ENCODE data around the gene TVP23A. TPM values are rescaled to one million over a fixed set of nuclear protein-coding genes. Genes with fewer than 3 reads are reported as not detected.

Gene TVP23A
- total and polyA plus RNA-seq, 2 donors (not counting 1 experiment from before 2014, with no cell fraction given) = 0.37 to 3.2 TPM

- H3K4me2 ChIP-seq (replicated peaks; ENCODE audit: low read depth, low read length, poor library complexity, severe bottlenecking) = no peak overlapping the region
- no peaks in the 10 kb centered on the region for H3K27me3 Mint-ChIP-seq
These were observed 63.7 kb downstream of the TVP23A start for GRCh38 chr16:10754941-10755340.

DNA sequence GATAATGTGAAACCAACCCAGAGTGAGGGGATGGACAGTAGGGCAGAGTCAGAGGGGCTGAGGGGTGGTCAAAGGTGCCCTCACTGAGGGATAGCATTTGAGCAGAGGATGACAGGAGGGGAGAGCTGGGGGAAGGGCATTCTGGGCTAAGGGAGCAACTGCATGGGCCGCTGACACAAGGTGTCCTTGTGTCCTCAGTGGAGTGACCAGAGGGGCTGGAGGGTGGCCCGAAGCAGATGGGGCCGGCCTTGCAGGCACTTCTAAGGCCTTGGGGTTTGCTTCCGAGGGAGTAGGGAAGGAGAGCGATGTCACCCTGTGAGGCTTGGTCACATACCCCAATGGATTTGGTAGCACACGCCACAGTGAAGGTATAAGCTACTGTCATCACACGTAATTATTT, 64.9 kb downstream of the TVP23A start:
- Mint-ChIP-seq H3K9me3 (ENCODE audit: insufficient read depth) (no peaks in the 10 kb centered on the region), H3K27ac (peak overlapping the region; percentile 73), H3K27me3 (no peaks in the 10 kb centered on the region), H3K4me3 (peak overlapping the region; percentile 54), H3K4me1 (peaks cover 52% of the 10 kb centered on the region)
- DNase-seq = no peak
- no peaks in the 10 kb centered on the region for H3K9me3 ChIP-seq (ENCODE audit: control extremely low read depth in 1 of 3, control insufficient read depth in 2 of 3, insufficient read depth in 1 of 3, low read length in 2 of 3)
- peaks cover 19 to 41% of the 10 kb centered on the region in 2 donors for H3K4me1 ChIP-seq (ENCODE audit: control insufficient read depth in 2 of 2, insufficient read depth in 2 of 2, low read length in 2 of 2)
- peak overlapping the region; percentile 25 for H3K9ac ChIP-seq (ENCODE audit: low read length)
- no peak for ATAC-seq (ENCODE audit: low read depth)
- TF ChIP-seq, protein P1, sequence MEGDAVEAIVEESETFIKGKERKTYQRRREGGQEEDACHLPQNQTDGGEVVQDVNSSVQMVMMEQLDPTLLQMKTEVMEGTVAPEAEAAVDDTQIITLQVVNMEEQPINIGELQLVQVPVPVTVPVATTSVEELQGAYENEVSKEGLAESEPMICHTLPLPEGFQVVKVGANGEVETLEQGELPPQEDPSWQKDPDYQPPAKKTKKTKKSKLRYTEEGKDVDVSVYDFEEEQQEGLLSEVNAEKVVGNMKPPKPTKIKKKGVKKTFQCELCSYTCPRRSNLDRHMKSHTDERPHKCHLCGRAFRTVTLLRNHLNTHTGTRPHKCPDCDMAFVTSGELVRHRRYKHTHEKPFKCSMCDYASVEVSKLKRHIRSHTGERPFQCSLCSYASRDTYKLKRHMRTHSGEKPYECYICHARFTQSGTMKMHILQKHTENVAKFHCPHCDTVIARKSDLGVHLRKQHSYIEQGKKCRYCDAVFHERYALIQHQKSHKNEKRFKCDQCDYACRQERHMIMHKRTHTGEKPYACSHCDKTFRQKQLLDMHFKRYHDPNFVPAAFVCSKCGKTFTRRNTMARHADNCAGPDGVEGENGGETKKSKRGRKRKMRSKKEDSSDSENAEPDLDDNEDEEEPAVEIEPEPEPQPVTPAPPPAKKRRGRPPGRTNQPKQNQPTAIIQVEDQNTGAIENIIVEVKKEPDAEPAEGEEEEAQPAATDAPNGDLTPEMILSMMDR (IDR thresholded peaks at IDR 0.05) = no peak
- TF ChIP-seq EZH2 (IDR thresholded peaks at IDR 0.05; ENCODE audit: borderline replicate concordance, insufficient read depth, low read depth, low read length, poor library complexity, severe bottlenecking) = no peak
- intact Hi-C loops (cut with micrococcal nuclease) = loop anchor here (1.0 to 5.0 kb wide), 3 partner anchors 9 to 165 kb away; no protein-coding TSS in a partner anchor
- peak overlapping the region in 1 of 5 experiments; percentile 20 for H3K4me3 ChIP-seq (ENCODE audit: control extremely low read depth in 1 of 5, extremely low read depth in 1 of 5, insufficient read depth in 1 of 5, low read depth in 2 of 5, low read length in 4 of 5)
- no peak overlapping the region for H2AFZ ChIP-seq (ENCODE audit: insufficient read depth, low read depth, low read length, poor library complexity, severe bottlenecking)
- H3K27me3 ChIP-seq (replicated peaks in 1 of 4; ENCODE audit: control extremely low read depth in 1 of 4, control insufficient read depth in 3 of 4, insufficient read depth in 4 of 4, low read length in 3 of 4) = no peaks in the 10 kb centered on the region
- H3K79me2 ChIP-seq (ENCODE audit: control insufficient read depth, insufficient read depth, low read length) = peaks cover 42% of the 10 kb centered on the region
- ChIA-PET POLR2A (interaction anchor here (1.4 to 1.6 kb wide), 2 partner anchors 10 to 124 kb away, joined by 7 to 20 read pairs; partner anchors contain the start of genes CIITA and NUBP1), CTCF (interaction anchor here (0.7 to 4.3 kb wide), 9 partner anchors 11 to 239 kb away, joined by 3 to 33 read pairs (median 6); partner anchors contain the start of gene CIITA)
- H3K36me3 ChIP-seq (replicated peaks in 1 of 2; ENCODE audit: control extremely low read depth in 1 of 2, control insufficient read depth in 1 of 2, extremely low read depth in 1 of 2, insufficient read depth in 2 of 2, low read length in 1 of 2) = peaks cover 0 to 49% of the 10 kb centered on the region in 2 experiments
- peak overlapping the region; percentile 69 for H3K4me2 ChIP-seq (replicated peaks; ENCODE audit: low read depth, low read length, poor library complexity, severe bottlenecking)
- peaks cover 13% of the 10 kb centered on the region for H4K20me1 ChIP-seq (ENCODE audit: control insufficient read depth, insufficient read depth, low read length, poor library complexity, severe bottlenecking)
- 90% methylated on average over 3 of the region's 7 CpGs for WGBS (ENCODE audit: insufficient coverage)
- peak overlapping the region; percentile 75 to 76 for H3K27ac ChIP-seq (ENCODE audit: low read length in 2 of 2)

More at GRCh38 chr16:10754941-10755340, 63.7 kb downstream of the TVP23A start:
- Histone ChIP-seq H3K4me1 (ENCODE audit: control insufficient read depth in 2 of 2, insufficient read depth in 2 of 2, low read length in 2 of 2) (peaks cover 19 to 41% of the 10 kb centered on the region in 2 donors), H3K9ac (ENCODE audit: low read length) (no peak overlapping the region), H3K27ac (ENCODE audit: low read length in 2 of 2) (no peak overlapping the region), H3K36me3 (replicated peaks in 1 of 2; ENCODE audit: control extremely low read depth in 1 of 2, control insufficient read depth in 1 of 2, extremely low read depth in 1 of 2, insufficient read depth in 2 of 2, low read length in 1 of 2) (peaks cover 0 to 54% of the 10 kb centered on the region in 2 experiments), H3K27me3 (replicated peaks in 1 of 4; ENCODE audit: control extremely low read depth in 1 of 4, control insufficient read depth in 3 of 4, insufficient read depth in 4 of 4, low read length in 3 of 4) (no peaks in the 10 kb centered on the region), H2AFZ (ENCODE audit: insufficient read depth, low read depth, low read length, poor library complexity, severe bottlenecking) (no peak overlapping the region), H4K20me1 (ENCODE audit: control insufficient read depth, insufficient read depth, low read length, poor library complexity, severe bottlenecking) (peaks cover 20% of the 10 kb centered on the region), H3K4me3 (ENCODE audit: control extremely low read depth in 1 of 5, extremely low read depth in 1 of 5, insufficient read depth in 1 of 5, low read depth in 2 of 5, low read length in 4 of 5) (no peak overlapping the region), H3K9me3 (ENCODE audit: control extremely low read depth in 1 of 3, control insufficient read depth in 2 of 3, insufficient read depth in 1 of 3, low read length in 2 of 3) (no peaks in the 10 kb centered on the region), H3K79me2 (ENCODE audit: control insufficient read depth, insufficient read depth, low read length) (peaks cover 50% of the 10 kb centered on the region)
- ATAC-seq (ENCODE audit: low read depth) (no peak), DNase-seq (no peak)
- WGBS (ENCODE audit: insufficient coverage) = 88% methylated on average over 2 of the region's 4 CpGs
- intact Hi-C loops (cut with micrococcal nuclease) = loop anchor here (5.0 kb wide), 1 partner anchor 52 kb away; no protein-coding TSS in a partner anchor
- TF ChIP-seq, protein P1 (IDR thresholded peaks at IDR 0.05) = no peak
- TF ChIP-seq EZH2 (IDR thresholded peaks at IDR 0.05; ENCODE audit: borderline replicate concordance, insufficient read depth, low read depth, low read length, poor library complexity, severe bottlenecking) = no peak
- POLR2A ChIA-PET = no interaction called here
- Mint-ChIP-seq H3K4me1 (peaks cover 44% of the 10 kb centered on the region), H3K4me3 (no peak overlapping the region), H3K9me3 (ENCODE audit: insufficient read depth) (no peaks in the 10 kb centered on the region), H3K27ac (peak overlapping the region; percentile 48)
- CTCF ChIA-PET = interaction anchor here (0.9 kb wide), 1 partner anchor 17 kb away, joined by 4 read pairs; no protein-coding TSS in a partner anchor
